OCI-LY1 (cell line): Measurements from ENCODE around the gene NAA10.
A peak's percentile ranks its signal among the peaks of the same experiment; 100 is the strongest.

Experiments used
- H2AFZ ChIP-seq: fragments of 200-600 bp; sonication (generic), shearing (Covaris generic); 2 replicates; pipeline ENCODE4 v1.6.0; 2014; ENCODE audit warnings: antibody characterized with exemption, mild to moderate bottlenecking, low read length
- H3F3A ChIP-seq: fragments of 200-600 bp; sonication (generic), shearing (Covaris generic); 2 replicates; pipeline ENCODE4 v1.6.0; 2014; ENCODE audit warnings: mild to moderate bottlenecking, antibody characterized with exemption, low read length, moderate library complexity; ENCODE audit not compliant: insufficient read depth
- H3K27ac ChIP-seq: fragments of 200-600 bp; sonication (generic); 2 replicates; pipeline ENCODE4 v1.5.1; 2014; ENCODE audit warnings: low read length, mixed run types, mild to moderate bottlenecking, low read depth; ENCODE audit not compliant: poor library complexity, severe bottlenecking
- H3K27me3 ChIP-seq: fragments of 200-600 bp; sonication (generic); 2 replicates; pipeline ENCODE4 v1.6.0; 2014; ENCODE audit warnings: antibody characterized with exemption, mild to moderate bottlenecking, low read length, moderate library complexity; ENCODE audit not compliant: insufficient read depth
- H3K36me3 ChIP-seq: fragments of 200-600 bp; sonication (generic); 2 replicates; pipeline ENCODE4 v1.6.1; 2014; ENCODE audit warnings: mild to moderate bottlenecking, antibody characterized with exemption, low read length, moderate library complexity, mixed read lengths; ENCODE audit not compliant: insufficient read depth
- H3K4me1 ChIP-seq: fragments of 200-600 bp; sonication (generic); 2 replicates; pipeline ENCODE4 v1.5.1; 2014; ENCODE audit warnings: mild to moderate bottlenecking, low read length, moderate library complexity; ENCODE audit not compliant: insufficient read depth, severe bottlenecking
- H3K4me2 ChIP-seq: fragments of 200-600 bp; sonication (generic), shearing (Covaris generic); 2 replicates; pipeline ENCODE4 v1.6.1; 2014; ENCODE audit warnings: low read length
- H3K4me3 ChIP-seq: fragments of 200-600 bp; sonication (generic); 2 replicates; pipeline ENCODE4 v1.5.1; 2014; ENCODE audit warnings: low read length, low read depth, mild to moderate bottlenecking, mixed read lengths; ENCODE audit not compliant: poor library complexity, severe bottlenecking
- H3K79me2 ChIP-seq: fragments of 200-600 bp; shearing (Covaris generic); 2 replicates; pipeline ENCODE4 v1.6.1; 2016; ENCODE audit warnings: mixed run types, low read length, mixed read lengths; ENCODE audit not compliant: insufficient read depth
- H3K9ac ChIP-seq: fragments of 200-600 bp; sonication (generic), shearing (Covaris generic); 2 replicates; pipeline ENCODE4 v1.6.1; 2014; ENCODE audit warnings: mild to moderate bottlenecking, low read length, mixed read lengths
- H3K9me2 ChIP-seq: fragments of 200-600 bp; sonication (generic), shearing (Covaris generic); 2 replicates; pipeline ENCODE4 v1.6.1; 2014; ENCODE audit warnings: low read depth, mild to moderate bottlenecking, low read length, mixed read lengths
- H3K9me3 ChIP-seq: fragments of 200-600 bp; shearing (Covaris generic); 2 replicates; pipeline ENCODE4 v1.6.1; 2014; ENCODE audit warnings: low read length, mixed read lengths
- H4K20me1 ChIP-seq: fragments of 200-600 bp; sonication (generic), shearing (Covaris generic); 2 replicates; pipeline ENCODE4 v1.6.0; 2016; ENCODE audit warnings: mild to moderate bottlenecking, low read length; ENCODE audit not compliant: insufficient read depth
- CTCF ChIP-seq: fragments of 200-600 bp; sonication (generic), shearing (Covaris generic); IDR thresholded peaks from 2 replicates; pipeline ENCODE4 v1.5.1; 2017; ENCODE audit warnings: mild to moderate bottlenecking, antibody characterized with exemption, low read length, moderate library complexity, mixed read lengths
- EZH2 ChIP-seq: fragments of 200-600 bp; sonication (generic), shearing (Covaris generic); IDR thresholded peaks from 2 replicates; pipeline ENCODE4 v1.8.0; 2017; ENCODE audit warnings: borderline replicate concordance, mixed run types, mild to moderate bottlenecking, antibody characterized with exemption, low read length, moderate library complexity, mixed read lengths

The NAA10 gene

GRCh38 chrX:153965406-153965805, 30.6 kb upstream of the NAA10 start:
- TF ChIP-seq EZH2 (no peak), CTCF (no peak)
- H3K4me3 ChIP-seq, result no peak overlapping the region
- H3K4me1 ChIP-seq, result peaks cover 38% of the 10 kb centered on the region
- peaks cover 51% of the 10 kb centered on the region for H3K79me2 ChIP-seq
- peak overlapping the region; percentile 97 for H3K27ac ChIP-seq
- no peaks in the 10 kb centered on the region for H4K20me1 ChIP-seq
- H3K36me3 ChIP-seq, result peaks cover 74% of the 10 kb centered on the region
- H2AFZ ChIP-seq, result no peak overlapping the region
- H3K9me3 ChIP-seq, result no peaks in the 10 kb centered on the region
- H3K9ac ChIP-seq, result no peak overlapping the region; the same call in 1 of the 2 replicates
- H3K27me3 ChIP-seq, result no peaks in the 10 kb centered on the region
- H3K9me2 ChIP-seq, result no peaks in the 10 kb centered on the region
- no peaks in the 10 kb centered on the region for H3F3A ChIP-seq
- H3K4me2 ChIP-seq, result peak overlapping the region; percentile 99; the same call in 1 of the 2 replicates

DNA sequence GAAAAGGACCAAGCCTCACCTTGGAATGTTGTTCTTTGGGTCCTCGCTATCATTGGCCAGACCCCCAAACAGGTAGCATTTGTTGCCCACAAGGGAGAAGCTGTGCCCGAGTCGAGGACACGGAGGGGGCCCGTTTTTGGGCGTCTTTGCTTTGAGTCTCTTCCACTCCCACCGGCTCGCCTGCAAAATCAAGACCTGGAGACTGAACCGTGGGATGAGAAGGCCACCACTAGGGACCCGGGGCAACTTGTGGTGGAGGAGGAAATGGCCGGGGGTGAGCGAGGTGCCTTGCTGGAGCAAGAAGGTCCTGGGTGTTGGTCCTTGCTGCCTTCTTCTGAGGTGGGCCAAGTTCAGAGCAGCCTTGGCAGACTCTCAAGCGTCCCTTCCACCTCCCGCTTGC, 29.3 kb upstream of the NAA10 start:
- Histone ChIP-seq H3K4me2 (no peak overlapping the region), H2AFZ (no peak overlapping the region), H3F3A (no peaks in the 10 kb centered on the region), H3K27ac (no peak overlapping the region), H3K27me3 (no peaks in the 10 kb centered on the region), H4K20me1 (no peaks in the 10 kb centered on the region), H3K79me2 (peaks cover 44% of the 10 kb centered on the region), H3K9ac (no peak overlapping the region), H3K4me3 (no peak overlapping the region), H3K9me3 (no peaks in the 10 kb centered on the region), H3K9me2 (no peaks in the 10 kb centered on the region), H3K4me1 (peaks cover 36% of the 10 kb centered on the region), H3K36me3 (peaks cover 79% of the 10 kb centered on the region)
- TF ChIP-seq CTCF (no peak), EZH2 (no peak)

DNA sequence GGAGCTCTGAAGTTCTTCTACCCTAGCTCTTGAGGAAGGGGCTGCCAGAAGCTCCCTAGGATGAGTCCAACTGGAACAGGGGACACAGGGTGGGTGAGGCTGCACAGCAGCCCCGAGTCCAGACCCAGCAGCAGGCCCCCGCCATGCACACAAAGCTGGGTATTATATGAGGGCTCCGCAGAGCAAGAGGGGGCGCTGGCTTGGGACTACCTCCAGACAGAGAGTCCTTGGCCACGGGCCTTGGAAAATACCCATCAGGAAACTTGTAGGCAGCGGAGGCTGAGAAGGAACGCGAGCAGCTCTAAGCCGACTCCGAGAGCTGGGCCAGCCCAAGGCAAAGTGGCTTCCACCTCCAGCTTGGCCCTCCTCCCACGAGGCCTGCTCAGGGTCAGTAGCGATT, 28.7 kb upstream of the NAA10 start:
- TF ChIP-seq CTCF (no peak), EZH2 (no peak)
- H3K4me1 ChIP-seq, result peaks cover 32% of the 10 kb centered on the region
- H3K27ac ChIP-seq, result no peak overlapping the region
- H3K4me2 ChIP-seq, result no peak overlapping the region
- no peaks in the 10 kb centered on the region for H3K9me3 ChIP-seq
- no peaks in the 10 kb centered on the region for H3K27me3 ChIP-seq
- no peak overlapping the region for H3K4me3 ChIP-seq
- H3F3A ChIP-seq, result no peaks in the 10 kb centered on the region
- H3K9ac ChIP-seq, result no peak overlapping the region
- no peaks in the 10 kb centered on the region for H4K20me1 ChIP-seq
- H3K79me2 ChIP-seq, result peaks cover 39% of the 10 kb centered on the region
- no peak overlapping the region for H2AFZ ChIP-seq
- no peaks in the 10 kb centered on the region for H3K9me2 ChIP-seq
- peaks cover 84% of the 10 kb centered on the region for H3K36me3 ChIP-seq
